Neural cell (in vitro differentiated cells): ENCODE measurements around the gene TNS1. TPM values are rescaled to one million over a fixed set of nuclear protein-coding genes. Genes with fewer than 3 reads are reported as not detected.

Source experiments
- H2AFZ ChIP-seq: fragments of 200-600, 300-800 bp; sonication (generic), shearing (Covaris generic); 2 replicates; pipeline ENCODE4 v1.6.0; 2014; ENCODE audit warnings: low read depth, mild to moderate bottlenecking, antibody characterized with exemption, low read length, moderate library complexity
- H3F3A ChIP-seq: fragments of 200-600 bp; shearing (Covaris generic); 2 replicates; pipeline ENCODE4 v1.6.1; 2016; ENCODE audit warnings: mild to moderate bottlenecking, moderate library complexity, mixed read lengths, antibody characterized with exemption, low read length; ENCODE audit not compliant: insufficient read depth, poor library complexity, severe bottlenecking
- H3K27ac ChIP-seq: fragments of 200-600, 300-800 bp; sonication (generic), shearing (Covaris generic); 2 replicates; pipeline ENCODE4 v1.5.1; 2014; ENCODE audit warnings: mild to moderate bottlenecking, low read length, moderate library complexity
- H3K27me3 ChIP-seq: fragments of 300-800, 200-600 bp; sonication (generic), shearing (Covaris generic); 2 replicates; pipeline ENCODE4 v1.6.0; 2014; ENCODE audit warnings: mild to moderate bottlenecking, low read depth, low read length, moderate library complexity; ENCODE audit not compliant: insufficient read depth
- H3K36me3 ChIP-seq: fragments of 300-800, 200-600 bp; sonication (generic), shearing (Covaris generic); 2 replicates; pipeline ENCODE4 v1.5.1; 2014; ENCODE audit warnings: mild to moderate bottlenecking, antibody characterized with exemption, low read length, moderate library complexity; ENCODE audit not compliant: insufficient read depth
- H3K4me2 ChIP-seq: fragments of 300-800, 200-600 bp; sonication (generic), shearing (Covaris generic); 2 replicates; pipeline ENCODE4 v1.6.0; 2014; ENCODE audit warnings: mild to moderate bottlenecking, low read length
- H3K4me3 ChIP-seq: fragments of 300-800, 200-600 bp; sonication (generic), shearing (Covaris generic); 2 replicates; pipeline ENCODE4 v1.5.1; 2014; ENCODE audit warnings: mild to moderate bottlenecking, low read length, moderate library complexity
- H3K79me2 ChIP-seq: fragments of 200-600 bp; shearing (Covaris generic); replicated peaks from 2 replicates; pipeline ENCODE4 v1.6.0; 2014; ENCODE audit warnings: mild to moderate bottlenecking, low read length, moderate library complexity; ENCODE audit not compliant: insufficient read depth
- H3K9ac ChIP-seq: fragments of 300-800, 200-600 bp; sonication (generic), shearing (Covaris generic); 2 replicates; pipeline ENCODE4 v1.6.1; 2016; ENCODE audit warnings: mild to moderate bottlenecking, low read length, mixed read lengths
- H3K9me2 ChIP-seq: fragments of 200-600 bp; shearing (Covaris generic); 2 replicates; pipeline ENCODE4 v1.6.1; 2016; ENCODE audit warnings: mild to moderate bottlenecking, low read length, mixed read lengths; ENCODE audit not compliant: insufficient read depth
- H3K9me3 ChIP-seq: fragments of 200-600, 300-800 bp; sonication (generic), shearing (Covaris generic); 2 replicates; pipeline ENCODE4 v1.6.1; 2016; ENCODE audit warnings: mild to moderate bottlenecking, mixed run types, low read length, moderate library complexity, mixed read lengths
- H4K20me1 ChIP-seq: fragments of 200-600 bp; shearing (Covaris generic); 2 replicates; pipeline ENCODE4 v1.6.1; 2016; ENCODE audit warnings: mild to moderate bottlenecking, mixed run types; ENCODE audit not compliant: insufficient read depth
- EP300 ChIP-seq: fragments of 450-650 bp; conservative IDR thresholded peaks from 2 replicates; pipeline ENCODE4 v1.6.1; 2014; ENCODE audit warnings: antibody characterized with exemption, mild to moderate bottlenecking, moderate library complexity; ENCODE audit not compliant: poor library complexity, severe bottlenecking
- EZH2 ChIP-seq: fragments of 200-600, 300-800 bp; shearing (Covaris generic), sonication (generic); IDR thresholded peaks from 2 replicates; pipeline ENCODE4 v1.6.1; 2014; ENCODE audit warnings: antibody characterized with exemption, low read length, borderline replicate concordance, mild to moderate bottlenecking; ENCODE audit not compliant: insufficient read depth, poor library complexity, severe bottlenecking
- MXI1 ChIP-seq: fragments of 450-650 bp; conservative IDR thresholded peaks from 2 replicates; pipeline ENCODE4 v1.6.1; 2014; ENCODE audit warnings: antibody characterized with exemption, mild to moderate bottlenecking; ENCODE audit not compliant: poor library complexity, severe bottlenecking
- POLR2AphosphoS5 ChIP-seq: IDR thresholded peaks from 2 replicates; pipeline ENCODE4 v1.6.1; 2012
- RAD21 ChIP-seq: fragments of 450-650 bp; conservative IDR thresholded peaks from 2 replicates; pipeline ENCODE4 v1.6.1; 2014; ENCODE audit warnings: antibody characterized with exemption, mild to moderate bottlenecking, moderate library complexity
- SMC3 ChIP-seq: fragments of 450-650 bp; conservative IDR thresholded peaks from 2 replicates; pipeline ENCODE4 v1.6.1; 2014; ENCODE audit warnings: antibody characterized with exemption, mild to moderate bottlenecking, moderate library complexity; ENCODE audit not compliant: poor library complexity
- TAF1 ChIP-seq: IDR thresholded peaks from 2 replicates; pipeline ENCODE4 v1.6.1; 2012; ENCODE audit warnings: low read depth
- polyA plus RNA-seq: library from polyadenylated mRNA; depleted of rRNA; stranded (reverse); fragments of >200 nt; gene quantifications from 2 replicates; pipeline ENCODE4 v1.2.3, GENCODE V29; 2014
- TF ChIP-seq, protein P1 (sequence below): IDR thresholded peaks from 2 replicates; pipeline ENCODE4 v1.6.1; 2012; ENCODE audit warnings: borderline replicate concordance
- TF ChIP-seq, protein P2 (sequence below): fragments of 450-650 bp; IDR thresholded peaks from 2 replicates; pipeline ENCODE4 v1.5.1; 2014; ENCODE audit warnings: antibody characterized with exemption, mild to moderate bottlenecking, moderate library complexity; ENCODE audit not compliant: poor library complexity, severe bottlenecking

TNS1 gene
- polyA plus RNA-seq, 1 donor from 2014 or later, result 1.5 TPM

DNA sequence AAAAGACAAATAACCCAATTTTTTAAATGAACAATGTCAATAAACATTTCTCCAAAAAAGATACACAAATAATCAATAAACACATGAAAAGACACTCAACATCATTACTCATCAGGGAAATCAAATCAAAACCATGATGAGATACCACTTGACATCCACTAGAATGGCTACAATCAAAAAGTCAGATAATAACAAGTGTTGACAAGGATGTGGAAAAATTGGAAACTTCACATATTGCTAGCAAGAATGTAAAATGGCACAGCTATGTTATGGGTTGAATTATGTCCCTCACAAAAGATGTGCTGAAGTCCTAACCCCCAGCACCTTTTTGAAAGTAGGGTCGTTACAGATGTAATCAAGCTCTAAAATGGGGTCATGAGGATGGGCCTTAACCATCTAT, 33.2 kb downstream of the TNS1 start:
- no peak overlapping the region for H3K27ac ChIP-seq
- H3K4me2 ChIP-seq, result no peak overlapping the region
- H3K9me3 ChIP-seq, result no peaks in the 10 kb centered on the region
- no peaks in the 10 kb centered on the region for H3K36me3 ChIP-seq
- H3F3A ChIP-seq, result no peaks in the 10 kb centered on the region
- TF ChIP-seq SMC3 (no peak), POLR2AphosphoS5 (no peak), RAD21 (no peak), MXI1 (no peak), TAF1 (no peak), EP300 (no peak), EZH2 (no peak)
- TF ChIP-seq, protein P1, sequence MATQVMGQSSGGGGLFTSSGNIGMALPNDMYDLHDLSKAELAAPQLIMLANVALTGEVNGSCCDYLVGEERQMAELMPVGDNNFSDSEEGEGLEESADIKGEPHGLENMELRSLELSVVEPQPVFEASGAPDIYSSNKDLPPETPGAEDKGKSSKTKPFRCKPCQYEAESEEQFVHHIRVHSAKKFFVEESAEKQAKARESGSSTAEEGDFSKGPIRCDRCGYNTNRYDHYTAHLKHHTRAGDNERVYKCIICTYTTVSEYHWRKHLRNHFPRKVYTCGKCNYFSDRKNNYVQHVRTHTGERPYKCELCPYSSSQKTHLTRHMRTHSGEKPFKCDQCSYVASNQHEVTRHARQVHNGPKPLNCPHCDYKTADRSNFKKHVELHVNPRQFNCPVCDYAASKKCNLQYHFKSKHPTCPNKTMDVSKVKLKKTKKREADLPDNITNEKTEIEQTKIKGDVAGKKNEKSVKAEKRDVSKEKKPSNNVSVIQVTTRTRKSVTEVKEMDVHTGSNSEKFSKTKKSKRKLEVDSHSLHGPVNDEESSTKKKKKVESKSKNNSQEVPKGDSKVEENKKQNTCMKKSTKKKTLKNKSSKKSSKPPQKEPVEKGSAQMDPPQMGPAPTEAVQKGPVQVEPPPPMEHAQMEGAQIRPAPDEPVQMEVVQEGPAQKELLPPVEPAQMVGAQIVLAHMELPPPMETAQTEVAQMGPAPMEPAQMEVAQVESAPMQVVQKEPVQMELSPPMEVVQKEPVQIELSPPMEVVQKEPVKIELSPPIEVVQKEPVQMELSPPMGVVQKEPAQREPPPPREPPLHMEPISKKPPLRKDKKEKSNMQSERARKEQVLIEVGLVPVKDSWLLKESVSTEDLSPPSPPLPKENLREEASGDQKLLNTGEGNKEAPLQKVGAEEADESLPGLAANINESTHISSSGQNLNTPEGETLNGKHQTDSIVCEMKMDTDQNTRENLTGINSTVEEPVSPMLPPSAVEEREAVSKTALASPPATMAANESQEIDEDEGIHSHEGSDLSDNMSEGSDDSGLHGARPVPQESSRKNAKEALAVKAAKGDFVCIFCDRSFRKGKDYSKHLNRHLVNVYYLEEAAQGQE, result no peak
- TF ChIP-seq, protein P2, sequence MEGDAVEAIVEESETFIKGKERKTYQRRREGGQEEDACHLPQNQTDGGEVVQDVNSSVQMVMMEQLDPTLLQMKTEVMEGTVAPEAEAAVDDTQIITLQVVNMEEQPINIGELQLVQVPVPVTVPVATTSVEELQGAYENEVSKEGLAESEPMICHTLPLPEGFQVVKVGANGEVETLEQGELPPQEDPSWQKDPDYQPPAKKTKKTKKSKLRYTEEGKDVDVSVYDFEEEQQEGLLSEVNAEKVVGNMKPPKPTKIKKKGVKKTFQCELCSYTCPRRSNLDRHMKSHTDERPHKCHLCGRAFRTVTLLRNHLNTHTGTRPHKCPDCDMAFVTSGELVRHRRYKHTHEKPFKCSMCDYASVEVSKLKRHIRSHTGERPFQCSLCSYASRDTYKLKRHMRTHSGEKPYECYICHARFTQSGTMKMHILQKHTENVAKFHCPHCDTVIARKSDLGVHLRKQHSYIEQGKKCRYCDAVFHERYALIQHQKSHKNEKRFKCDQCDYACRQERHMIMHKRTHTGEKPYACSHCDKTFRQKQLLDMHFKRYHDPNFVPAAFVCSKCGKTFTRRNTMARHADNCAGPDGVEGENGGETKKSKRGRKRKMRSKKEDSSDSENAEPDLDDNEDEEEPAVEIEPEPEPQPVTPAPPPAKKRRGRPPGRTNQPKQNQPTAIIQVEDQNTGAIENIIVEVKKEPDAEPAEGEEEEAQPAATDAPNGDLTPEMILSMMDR, result no peak
- H3K27me3 ChIP-seq, result no peaks in the 10 kb centered on the region
- H2AFZ ChIP-seq, result no peak overlapping the region
- H3K79me2 ChIP-seq, result no peaks in the 10 kb centered on the region
- H3K4me3 ChIP-seq, result no peak overlapping the region
- no peaks in the 10 kb centered on the region for H4K20me1 ChIP-seq
- H3K9ac ChIP-seq, result no peak overlapping the region
- no peaks in the 10 kb centered on the region for H3K9me2 ChIP-seq

DNA sequence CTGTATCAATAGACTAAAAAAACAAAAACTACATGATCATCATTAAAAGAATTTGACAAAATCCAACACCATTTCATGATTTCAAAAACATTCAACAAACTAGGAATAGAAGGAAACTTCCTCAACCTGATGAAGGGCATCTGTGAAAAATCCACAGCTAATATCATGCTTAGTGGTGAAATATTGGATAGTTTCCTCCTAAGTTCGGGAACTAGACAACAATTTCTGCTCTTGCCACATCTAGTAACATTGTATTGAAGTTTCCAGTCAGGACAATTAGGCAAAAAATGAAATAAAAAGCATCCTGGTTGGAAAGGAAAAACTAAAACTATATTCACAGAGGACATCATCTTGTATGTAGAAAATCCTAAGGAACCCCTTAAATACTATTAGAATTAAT, 34.8 kb downstream of the TNS1 start:
- Histone ChIP-seq H3K27ac (no peak overlapping the region), H3K9ac (no peak overlapping the region), H3K4me3 (no peak overlapping the region), H3K9me2 (no peaks in the 10 kb centered on the region), H3K36me3 (no peaks in the 10 kb centered on the region), H4K20me1 (no peaks in the 10 kb centered on the region), H3K9me3 (no peaks in the 10 kb centered on the region), H3K4me2 (no peak overlapping the region), H2AFZ (no peak overlapping the region), H3K79me2 (no peaks in the 10 kb centered on the region), H3K27me3 (no peaks in the 10 kb centered on the region), H3F3A (no peaks in the 10 kb centered on the region)
- TF ChIP-seq, protein P2, result no peak
- TF ChIP-seq RAD21 (no peak), EP300 (no peak)
